Measurements from ENCODE around the gene BCL7C. TPM values are rescaled to one million over a fixed set of nuclear protein-coding genes. Genes with fewer than 3 reads are reported as not detected.

Gene BCL7C
- total RNA-seq, 3 donors from 2014 or later (not counting 1 experiment from before 2014, with no cell fraction given), result 25.1 to 28.5 (median 27.4) TPM

DNA sequence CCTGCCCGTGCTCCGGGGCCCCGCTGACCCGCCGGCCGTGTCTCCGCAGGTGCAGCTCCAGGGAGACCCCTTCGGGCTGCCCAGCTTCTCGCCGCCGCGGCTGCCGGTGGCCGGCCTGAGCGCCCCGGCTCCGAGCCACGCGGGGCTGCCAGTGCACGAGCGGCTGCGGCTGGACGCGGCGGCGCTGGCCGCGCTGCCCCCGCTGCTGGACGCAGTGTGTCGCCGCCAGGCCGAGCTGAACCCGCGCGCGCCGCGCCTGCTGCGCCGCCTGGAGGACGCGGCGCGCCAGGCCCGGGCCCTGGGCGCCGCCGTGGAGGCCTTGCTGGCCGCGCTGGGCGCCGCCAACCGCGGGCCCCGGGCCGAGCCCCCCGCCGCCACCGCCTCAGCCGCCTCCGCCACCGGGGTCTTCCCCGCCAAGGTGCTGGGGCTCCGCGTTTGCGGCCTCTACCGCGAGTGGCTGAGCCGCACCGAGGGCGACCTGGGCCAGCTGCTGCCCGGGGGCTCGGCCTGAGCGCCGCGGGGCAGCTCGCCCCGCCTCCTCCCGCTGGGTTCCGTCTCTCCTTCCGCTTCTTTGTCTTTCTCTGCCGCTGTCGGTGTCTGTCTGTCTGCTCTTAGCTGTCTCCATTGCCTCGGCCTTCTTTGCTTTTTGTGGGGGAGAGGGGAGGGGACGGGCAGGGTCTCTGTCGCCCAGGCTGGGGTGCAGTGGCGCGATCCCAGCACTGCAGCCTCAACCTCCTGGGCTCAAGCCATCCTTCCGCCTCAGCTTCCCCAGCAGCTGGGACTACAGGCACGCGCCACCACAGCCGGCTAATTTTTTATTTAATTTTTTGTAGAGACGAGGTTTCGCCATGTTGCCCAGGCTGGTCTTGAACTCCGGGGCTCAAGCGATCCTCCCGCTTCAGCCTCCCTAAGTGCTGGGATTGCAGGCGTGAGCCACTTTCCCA, 8.4 kb upstream of the BCL7C start:
- H3K4me1 ChIP-seq (ENCODE audit: control insufficient read depth, insufficient read depth, low read length), result peaks cover 43% of the 10 kb centered on the region
- Mint-ChIP-seq H3K9me3 (peaks cover 2% of the 10 kb centered on the region in 2 donors), H3K27me3 (ENCODE audit: low read depth in 2 of 2) (no peaks in the 10 kb centered on the region), H3K4me3 (peak overlapping the region; percentile 99), H3K4me1 (peaks cover 24 to 27% of the 10 kb centered on the region in 2 donors), H3K36me3 (no peaks in the 10 kb centered on the region), H3K27ac (peak overlapping the region; percentile 96 to 99)
- peak overlapping the region; percentile 85 for H3K27ac ChIP-seq (ENCODE audit: low read length)
- DNase-seq, result peak; percentile 68 to 82
- no peaks in the 10 kb centered on the region for H3K36me3 ChIP-seq (ENCODE audit: control insufficient read depth, insufficient read depth, low read length)
- H3K9me3 ChIP-seq (ENCODE audit: control insufficient read depth, insufficient read depth, low read length), result no peaks in the 10 kb centered on the region
- H3K4me3 ChIP-seq (ENCODE audit: low read length), result peak overlapping the region; percentile 51
- WGBS (ENCODE audit: insufficient coverage), result 6% methylated on average over 99 of the region's 99 CpGs
- peak; percentile 86 to 93 (median 90) for ATAC-seq
- intact Hi-C loops (cut with micrococcal nuclease), result loop anchor here (2.0 kb wide), 1 partner anchor 28 kb away; no protein-coding TSS in a partner anchor
- TF ChIP-seq, protein P1, sequence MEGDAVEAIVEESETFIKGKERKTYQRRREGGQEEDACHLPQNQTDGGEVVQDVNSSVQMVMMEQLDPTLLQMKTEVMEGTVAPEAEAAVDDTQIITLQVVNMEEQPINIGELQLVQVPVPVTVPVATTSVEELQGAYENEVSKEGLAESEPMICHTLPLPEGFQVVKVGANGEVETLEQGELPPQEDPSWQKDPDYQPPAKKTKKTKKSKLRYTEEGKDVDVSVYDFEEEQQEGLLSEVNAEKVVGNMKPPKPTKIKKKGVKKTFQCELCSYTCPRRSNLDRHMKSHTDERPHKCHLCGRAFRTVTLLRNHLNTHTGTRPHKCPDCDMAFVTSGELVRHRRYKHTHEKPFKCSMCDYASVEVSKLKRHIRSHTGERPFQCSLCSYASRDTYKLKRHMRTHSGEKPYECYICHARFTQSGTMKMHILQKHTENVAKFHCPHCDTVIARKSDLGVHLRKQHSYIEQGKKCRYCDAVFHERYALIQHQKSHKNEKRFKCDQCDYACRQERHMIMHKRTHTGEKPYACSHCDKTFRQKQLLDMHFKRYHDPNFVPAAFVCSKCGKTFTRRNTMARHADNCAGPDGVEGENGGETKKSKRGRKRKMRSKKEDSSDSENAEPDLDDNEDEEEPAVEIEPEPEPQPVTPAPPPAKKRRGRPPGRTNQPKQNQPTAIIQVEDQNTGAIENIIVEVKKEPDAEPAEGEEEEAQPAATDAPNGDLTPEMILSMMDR (IDR thresholded peaks at IDR 0.05), result no peak
- H3K27me3 ChIP-seq (ENCODE audit: control insufficient read depth, insufficient read depth, low read length), result no peaks in the 10 kb centered on the region

DNA sequence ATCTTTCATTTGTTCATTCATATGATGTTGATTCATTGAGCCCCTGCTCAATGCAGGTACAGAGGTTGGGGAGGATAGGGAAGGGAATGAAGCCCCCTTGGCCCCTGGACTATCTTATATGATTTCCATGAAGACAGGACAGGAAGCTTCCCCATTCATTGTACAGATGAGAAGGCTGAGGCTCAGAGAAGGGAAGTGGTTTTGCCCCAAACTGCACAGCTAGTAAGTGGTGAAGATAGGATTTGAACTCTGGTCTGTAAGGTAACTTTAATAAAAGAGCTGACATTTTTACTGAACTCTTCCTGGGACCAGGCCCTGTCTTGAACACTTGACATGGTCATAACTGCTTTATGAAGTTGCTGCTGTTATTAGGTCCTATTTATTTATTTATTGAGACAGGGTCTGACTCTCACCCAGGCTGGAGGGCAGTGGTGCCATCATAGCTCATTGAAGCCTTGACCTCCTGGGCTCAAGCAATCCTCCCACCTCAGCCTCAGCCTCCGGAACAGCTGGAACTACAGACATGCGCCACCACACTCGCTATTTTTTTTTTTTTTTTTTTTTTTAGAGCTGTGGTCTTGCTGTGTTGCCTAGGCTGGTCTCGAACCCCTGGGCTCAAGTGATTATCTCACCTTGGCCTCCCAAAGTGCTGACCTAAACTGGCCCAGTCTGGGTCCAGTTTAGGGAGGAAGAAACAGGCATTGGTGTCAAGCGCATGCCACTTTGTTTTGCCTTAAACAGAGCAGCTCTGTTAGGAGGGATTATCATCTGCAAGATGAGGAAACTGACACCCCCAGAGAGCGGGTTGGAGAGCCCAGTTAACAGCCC, 7.5 kb upstream of the BCL7C start:
- TF ChIP-seq, protein P1 (IDR thresholded peaks at IDR 0.05), result no peak
- 18% methylated on average over 6 of the region's 6 CpGs for WGBS (ENCODE audit: insufficient coverage)
- H3K36me3 ChIP-seq (ENCODE audit: control insufficient read depth, insufficient read depth, low read length), result no peaks in the 10 kb centered on the region
- H3K27ac Mint-ChIP-seq, result peak overlapping the region; percentile 66 to 70
- H3K27me3 Mint-ChIP-seq (ENCODE audit: low read depth in 2 of 2), result no peaks in the 10 kb centered on the region
- peaks cover 2% of the 10 kb centered on the region in 2 donors for H3K9me3 Mint-ChIP-seq
- DNase-seq (peak in 1 of 2 donors; percentile 29), ATAC-seq (no peak)
- peak overlapping the region; percentile 41 for H3K4me3 ChIP-seq (ENCODE audit: low read length)
- no peaks in the 10 kb centered on the region for H3K9me3 ChIP-seq (ENCODE audit: control insufficient read depth, insufficient read depth, low read length)
- H3K27ac ChIP-seq (ENCODE audit: low read length), result peak overlapping the region; percentile 40
- H3K4me1 ChIP-seq (ENCODE audit: control insufficient read depth, insufficient read depth, low read length), result peaks cover 49% of the 10 kb centered on the region
- peaks cover 28 to 36% of the 10 kb centered on the region in 2 donors for H3K4me1 Mint-ChIP-seq
- intact Hi-C loops (cut with micrococcal nuclease), result loop anchor here (1.0 to 2.0 kb wide), 2 partner anchors 27 to 57 kb away; no protein-coding TSS in a partner anchor
- H3K4me3 Mint-ChIP-seq, result peak overlapping the region; percentile 77
- H3K36me3 Mint-ChIP-seq, result no peaks in the 10 kb centered on the region
- no peaks in the 10 kb centered on the region for H3K27me3 ChIP-seq (ENCODE audit: control insufficient read depth, insufficient read depth, low read length)

DNA sequence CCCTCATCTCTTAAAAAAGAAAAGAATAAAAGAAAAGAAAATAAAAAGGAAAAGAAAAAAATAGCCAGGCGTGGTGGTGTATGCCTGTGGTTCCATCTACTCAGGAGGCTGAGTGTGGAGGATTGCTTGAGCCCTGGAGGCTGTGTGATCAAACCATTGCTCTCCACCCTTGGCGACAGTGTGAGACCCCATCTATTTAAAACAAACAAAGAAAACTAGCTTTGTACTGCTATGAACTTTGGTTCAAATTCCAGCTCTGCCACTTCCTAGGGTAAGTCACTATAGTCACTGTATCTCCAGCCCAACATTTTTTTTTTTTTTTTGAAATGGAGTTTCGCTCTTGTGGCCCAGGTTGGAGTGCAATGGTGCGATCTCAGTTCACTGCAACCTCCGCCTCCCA, 6.7 kb upstream of the BCL7C start:
- peak overlapping the region; percentile 45 for H3K4me3 Mint-ChIP-seq
- TF ChIP-seq, protein P1 (IDR thresholded peaks at IDR 0.05), result no peak
- H3K4me1 ChIP-seq (ENCODE audit: control insufficient read depth, insufficient read depth, low read length), result peaks cover 57% of the 10 kb centered on the region
- no peak overlapping the region for H3K4me3 ChIP-seq (ENCODE audit: low read length)
- intact Hi-C loops (cut with micrococcal nuclease), result no loop called here
- no peak for ATAC-seq
- H3K27ac ChIP-seq (ENCODE audit: low read length), result no peak overlapping the region
- no peak for DNase-seq
- H3K27me3 ChIP-seq (ENCODE audit: control insufficient read depth, insufficient read depth, low read length), result no peaks in the 10 kb centered on the region
- peaks cover 2% of the 10 kb centered on the region in 2 donors for H3K9me3 Mint-ChIP-seq
- H3K36me3 ChIP-seq (ENCODE audit: control insufficient read depth, insufficient read depth, low read length), result no peaks in the 10 kb centered on the region
- H3K36me3 Mint-ChIP-seq, result no peaks in the 10 kb centered on the region
- no peaks in the 10 kb centered on the region for H3K9me3 ChIP-seq (ENCODE audit: control insufficient read depth, insufficient read depth, low read length)
- no peaks in the 10 kb centered on the region for H3K27me3 Mint-ChIP-seq (ENCODE audit: low read depth in 2 of 2)
- H3K27ac Mint-ChIP-seq, result peak overlapping the region; percentile 66 to 70
- 97% methylated on average over 5 of the region's 5 CpGs for WGBS (ENCODE audit: insufficient coverage)
- peaks cover 31 to 45% of the 10 kb centered on the region in 2 donors for H3K4me1 Mint-ChIP-seq
